GM19324 (cell line): ENCODE results near the gene EP300.
"Not testable (repeated sequence)": the region's sequence is repeated elsewhere in the genome, so short reads cannot be mapped to it uniquely, and the experiment has no call there.

Experiments used
- ATAC-seq: cut with Tn5 transposase; IDR thresholded peaks from one replicate; pipeline ENCODE4 v1.9.1; 2021; ENCODE audit warnings: mild to moderate bottlenecking, moderate library complexity; ENCODE audit not compliant: unreplicated experiment, low FRiP score

The EP300 gene

GRCh38 chr22:41145921-41146320 is 53.5 kb downstream of the EP300 start:
- ATAC-seq, result not testable (repeated sequence)

- ATAC-seq, result no peak
Measured at GRCh38 chr22:41146573-41146972, 54.2 kb downstream of the EP300 start.

- ATAC-seq, result no peak
Measured at GRCh38 chr22:41147722-41148121, 55.3 kb downstream of the EP300 start.

GRCh38 chr22:41152902-41153301 is 60.5 kb downstream of the EP300 start:
- no peak for ATAC-seq

- ATAC-seq, result no peak
Measured at GRCh38 chr22:41157083-41157482, 64.7 kb downstream of the EP300 start.

- no peak for ATAC-seq
Measured at GRCh38 chr22:41169157-41169556, 76.8 kb downstream of the EP300 start.

- no peak for ATAC-seq
Measured at GRCh38 chr22:41171996-41172395, 79.6 kb downstream of the EP300 start.

- no peak for ATAC-seq
Measured at GRCh38 chr22:41175546-41175945, 83.2 kb downstream of the EP300 start.

GRCh38 chr22:41177040-41177621 is 84.7 kb downstream of the EP300 start:
- ATAC-seq, result no peak

- no peak for ATAC-seq
Measured at GRCh38 chr22:41177622-41178424, 85.4 kb downstream of the EP300 start.

- no peak for ATAC-seq
Measured at GRCh38 chr22:41178425-41178975, 86.1 kb downstream of the EP300 start.

GRCh38 chr22:41180362-41180761 is 88.0 kb downstream of the EP300 start:
- ATAC-seq, result not testable (repeated sequence)

GRCh38 chr22:41180926-41181325 is 88.5 kb downstream of the EP300 start:
- no peak for ATAC-seq

GRCh38 chr22:41181349-41182241 is 89.2 kb downstream of the EP300 start:
- ATAC-seq, result no peak

- no peak for ATAC-seq
Measured at GRCh38 chr22:41184679-41185078, 92.3 kb downstream of the EP300 start.

GRCh38 chr22:41191467-41191866 is 99.1 kb downstream of the EP300 start:
- no peak for ATAC-seq

GRCh38 chr22:41193829-41194228 is 101.4 kb downstream of the EP300 start:
- ATAC-seq, result no peak

- peak; percentile 88 for ATAC-seq
Measured at GRCh38 chr22:41197038-41197972, 104.9 kb downstream of the EP300 start.

- no peak for ATAC-seq
Measured at GRCh38 chr22:41198027-41198580, 105.7 kb downstream of the EP300 start.
